Limb (tissue), 2 donors: ENCODE results near the gene EYS.

Experiments
- DNase-seq, 2 donors: peaks; one replicate each; pipeline ENCODE4 v3.0.0-alpha.2; 2016; ENCODE audit errors: extremely low spot score in 2 of 2

Gene EYS

DNA sequence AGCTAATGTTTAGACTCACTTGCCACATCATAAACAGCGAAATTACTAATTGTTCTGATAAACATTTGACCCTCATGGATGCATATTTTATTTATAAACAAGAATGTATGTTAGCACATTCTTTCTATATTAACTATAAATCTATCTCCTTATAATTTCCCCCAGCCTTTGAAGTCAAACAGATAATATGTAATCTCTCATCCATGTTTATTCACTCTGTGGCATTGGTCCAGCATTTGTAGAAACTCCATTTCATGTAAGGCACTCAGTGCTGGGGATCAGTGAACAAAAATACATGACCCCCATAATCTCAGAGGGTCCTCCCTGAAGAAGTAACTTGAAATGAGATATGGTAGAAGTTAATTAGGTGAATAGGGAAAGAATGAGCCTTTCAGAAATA lies 856.9 kb downstream of the EYS start:
- DNase-seq: no peak

DNA sequence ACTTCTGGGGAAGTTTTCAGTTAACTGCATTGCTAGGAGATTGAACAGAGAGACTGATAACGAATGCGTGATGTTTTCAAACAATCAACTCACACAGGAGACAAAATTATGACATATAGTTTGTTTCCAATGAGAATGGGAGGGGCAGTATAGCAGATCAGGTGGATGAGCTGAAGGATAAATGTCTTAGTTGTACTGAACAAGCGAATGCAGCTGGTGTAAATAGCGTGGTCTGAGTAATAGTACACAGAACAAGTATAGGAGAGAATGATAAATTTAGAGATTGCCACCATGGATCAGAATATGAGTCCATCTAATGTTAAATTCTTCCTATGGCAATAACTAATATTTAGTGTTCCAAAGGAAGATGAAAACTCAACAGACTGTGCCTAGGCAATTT lies 858.6 kb downstream of the EYS start:
- DNase-seq: no peak

DNA sequence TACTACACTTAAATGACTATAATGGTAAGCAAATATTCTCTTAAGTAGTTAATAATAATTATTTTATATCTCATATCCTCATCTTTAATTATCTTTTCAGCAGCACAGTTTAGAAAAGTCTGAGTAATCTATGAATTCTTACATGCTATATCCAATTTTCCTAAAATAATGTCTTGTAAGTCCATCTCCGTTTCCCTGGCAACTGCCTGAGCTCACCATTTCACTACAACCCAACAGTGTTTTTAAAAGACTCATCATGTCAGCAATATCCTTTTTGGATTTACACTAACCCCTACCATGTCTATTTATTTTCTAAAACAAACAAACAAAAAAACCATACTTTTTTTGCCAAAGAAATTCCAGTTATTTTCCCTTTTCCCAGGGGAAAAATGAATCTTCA lies 859.6 kb downstream of the EYS start:
- no peak for DNase-seq

DNA sequence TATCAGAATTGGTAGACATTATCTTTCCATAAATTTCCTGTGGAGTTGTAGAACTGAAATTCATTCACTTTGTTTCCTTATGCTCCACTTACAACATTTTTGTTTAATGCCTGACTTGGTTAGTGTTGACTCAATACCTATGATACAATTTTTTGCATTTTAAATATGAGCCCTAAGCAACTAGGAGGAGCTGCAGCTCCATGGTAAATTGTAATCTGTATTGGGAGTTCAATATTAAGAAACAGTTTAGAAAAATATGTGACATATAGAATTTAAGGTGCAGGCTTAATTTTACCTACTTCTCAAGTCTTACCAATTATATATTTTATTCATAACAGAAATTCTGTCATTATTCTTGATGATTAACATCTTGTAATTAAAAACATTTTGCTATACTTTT lies 868.3 kb downstream of the EYS start:
- DNase-seq: no peak

DNA sequence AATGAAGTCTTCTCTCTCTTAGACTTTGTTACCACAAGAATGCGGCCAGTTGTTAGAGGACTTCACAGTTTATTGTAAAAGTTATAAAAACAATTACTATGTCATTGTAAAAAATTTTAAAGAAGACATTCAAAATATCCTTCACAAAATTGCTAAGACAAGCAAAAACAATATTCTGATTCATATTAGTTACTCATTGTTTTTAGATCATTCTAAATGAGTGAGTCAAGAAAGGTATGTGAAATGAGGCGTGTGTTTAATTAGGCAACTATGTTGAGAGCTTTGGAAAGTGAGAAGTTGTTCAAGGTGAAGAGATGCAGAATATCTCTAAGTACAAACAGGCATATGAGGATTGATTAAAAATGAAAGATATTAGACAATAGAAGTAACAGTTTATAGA lies 875.3 kb downstream of the EYS start:
- DNase-seq: no peak

DNA sequence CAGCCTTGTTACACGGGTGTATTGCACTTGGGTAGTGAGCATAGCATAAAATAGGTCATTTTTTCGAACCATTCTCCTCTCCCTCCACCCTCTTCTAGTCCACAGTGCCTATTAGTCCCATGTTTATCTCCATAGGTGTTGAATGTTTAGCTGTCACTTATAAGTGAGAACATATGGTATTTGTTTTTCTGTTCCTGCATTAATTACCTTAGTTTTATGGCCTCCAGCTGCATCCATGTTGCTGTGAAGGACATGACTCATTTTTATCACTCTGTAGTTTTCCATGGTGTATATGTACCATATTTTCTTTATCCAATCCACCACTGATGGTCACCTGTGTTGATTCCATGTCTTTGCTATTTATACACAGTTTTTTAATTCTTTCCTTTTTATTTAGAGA lies 889.5 kb downstream of the EYS start:
- DNase-seq: no peak

DNA sequence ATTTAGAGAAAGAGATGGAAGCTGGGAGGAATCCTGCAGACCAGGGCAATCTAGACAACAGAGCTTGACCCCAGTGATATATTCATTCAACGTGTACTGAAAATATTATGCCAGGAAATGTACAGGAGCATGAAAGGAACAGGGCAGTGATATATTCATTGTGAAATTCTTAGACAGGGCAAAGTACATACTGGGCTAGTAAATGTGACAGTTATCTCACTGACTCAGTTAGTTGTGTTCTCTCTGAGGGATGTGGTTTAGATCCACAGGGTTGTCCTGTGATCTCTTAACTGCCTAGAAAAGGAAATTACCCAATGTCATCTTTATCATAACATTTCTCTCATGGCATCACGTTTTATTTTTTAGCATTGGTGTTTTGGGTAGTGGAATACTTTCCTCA lies 891.3 kb downstream of the EYS start:
- no peak for DNase-seq

DNA sequence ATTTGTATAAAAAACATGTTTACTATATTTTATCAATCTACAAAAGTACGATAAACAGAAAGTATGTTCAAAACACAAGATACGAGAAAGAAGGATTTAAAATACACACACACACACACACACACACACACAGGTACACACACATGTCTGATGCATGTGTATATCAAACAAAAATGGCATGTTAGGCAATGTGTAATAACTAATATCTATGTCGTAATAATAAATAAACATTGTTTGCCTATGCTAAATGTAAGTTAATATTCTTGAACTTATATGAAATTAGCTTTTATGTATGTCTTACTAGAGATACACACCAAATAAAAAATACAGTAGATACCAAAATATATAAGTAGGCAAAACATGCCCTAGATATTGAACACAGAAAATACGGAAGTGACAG lies 894.9 kb downstream of the EYS start:
- DNase-seq: no peak

DNA sequence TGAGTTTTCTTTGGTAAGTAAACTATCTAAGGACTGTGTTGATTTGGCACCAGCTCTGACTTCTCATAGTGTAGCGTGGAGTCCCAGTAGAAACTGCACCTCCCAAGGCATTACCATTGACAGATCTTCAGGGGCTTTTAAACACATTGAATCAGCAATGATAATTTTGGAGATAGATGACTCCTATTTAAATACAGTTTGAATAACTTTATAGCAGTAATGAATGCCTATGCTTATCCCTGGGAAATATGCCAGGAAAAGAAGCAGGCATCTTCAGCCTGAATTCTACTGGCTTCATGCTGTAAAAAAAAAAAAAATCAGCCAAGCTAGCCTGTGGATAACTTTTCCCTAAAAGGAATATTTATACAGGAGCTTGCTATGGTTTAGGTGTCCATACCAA lies 895.9 kb downstream of the EYS start:
- DNase-seq: no peak

DNA sequence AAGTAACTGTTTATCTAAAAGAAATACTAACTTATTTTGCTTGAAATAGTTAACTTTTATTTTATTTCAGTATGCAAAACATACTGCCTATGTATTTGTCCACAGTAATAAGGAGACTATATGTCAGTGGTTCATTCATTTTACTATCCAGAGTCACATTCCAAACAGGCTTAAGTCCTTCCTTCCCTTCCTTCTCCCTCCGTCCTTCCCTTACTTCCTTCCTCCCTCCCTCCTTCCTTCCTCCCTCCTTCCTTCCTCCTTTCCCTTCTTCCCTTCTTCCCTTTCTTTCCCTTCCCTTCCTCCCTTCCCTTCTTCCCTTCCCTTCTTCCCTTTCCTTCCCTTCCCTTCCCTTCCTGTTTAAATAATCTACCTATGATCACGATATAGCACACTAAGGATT lies 899.2 kb downstream of the EYS start:
- DNase-seq: no peak

DNA sequence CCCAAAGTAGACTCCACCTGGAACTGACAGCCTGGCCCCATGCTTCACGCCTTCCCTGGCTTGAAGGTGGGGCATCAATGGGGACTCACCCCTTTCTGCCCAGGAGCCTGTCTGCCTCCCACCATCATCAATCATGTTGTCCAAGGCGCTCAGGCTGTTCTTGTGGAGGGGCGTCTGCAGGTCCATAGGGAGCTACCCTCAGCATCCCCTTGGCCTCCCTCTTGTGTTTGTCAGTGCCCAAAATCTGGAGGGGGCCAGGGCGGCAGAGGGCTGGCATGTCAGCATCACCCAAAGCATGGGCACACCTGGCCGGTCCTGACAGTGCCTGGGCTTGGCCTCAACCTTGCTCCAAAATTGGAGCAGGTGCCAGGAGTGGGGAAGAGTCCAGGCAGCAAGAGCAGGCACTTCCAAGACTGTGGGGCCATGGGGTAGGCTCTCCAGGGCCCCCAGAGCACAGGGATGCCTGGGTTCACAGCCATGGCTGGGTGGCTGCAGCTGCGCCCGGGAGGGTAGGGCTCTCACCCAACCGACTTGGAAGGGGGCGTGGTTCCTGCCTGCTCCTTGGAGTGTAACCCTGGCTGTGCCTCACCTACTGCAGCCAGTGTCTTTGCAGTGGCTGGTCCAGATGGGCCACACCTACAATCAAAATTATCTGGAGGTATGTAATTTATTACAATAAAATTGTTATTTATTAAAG lies 903.4 kb downstream of the EYS start:
- no peak for DNase-seq

DNA sequence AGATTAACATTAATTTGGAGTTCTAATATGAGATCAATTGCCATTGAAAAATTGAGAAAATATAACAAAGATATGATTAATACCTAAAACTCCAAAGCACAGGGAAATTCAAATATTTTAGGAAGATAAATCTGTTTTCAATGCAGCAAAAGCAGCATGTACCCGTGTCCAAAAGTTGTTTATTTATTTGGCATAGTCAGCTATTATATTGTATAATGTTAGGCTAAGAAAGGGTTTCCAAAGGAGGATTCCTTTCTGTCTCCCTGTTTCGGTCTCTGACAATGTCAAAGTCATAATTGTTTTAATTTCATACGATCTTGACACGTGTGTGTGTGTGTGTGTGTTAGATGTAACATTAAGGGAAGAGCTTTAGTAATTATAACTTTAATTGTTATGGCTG lies 914.5 kb downstream of the EYS start:
- DNase-seq: no peak

DNA sequence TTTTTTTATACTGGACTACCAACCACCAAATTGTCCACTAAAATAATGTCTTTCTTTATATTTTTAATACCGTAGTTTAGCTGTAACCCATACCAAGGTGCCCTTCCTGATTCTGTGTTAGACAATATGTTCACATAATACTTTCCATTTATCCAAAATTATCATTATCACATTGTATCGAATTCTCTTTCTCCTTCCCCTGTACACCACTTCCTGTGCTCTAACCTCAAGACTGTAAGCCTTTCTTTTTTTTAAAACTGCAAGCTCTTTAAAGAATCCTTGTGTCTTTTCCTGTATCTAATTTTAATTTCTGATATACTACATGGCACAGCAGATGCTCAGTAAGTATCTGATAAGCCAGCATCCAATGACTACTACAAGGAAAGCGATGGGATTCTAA lies 917.5 kb downstream of the EYS start:
- no peak for DNase-seq

DNA sequence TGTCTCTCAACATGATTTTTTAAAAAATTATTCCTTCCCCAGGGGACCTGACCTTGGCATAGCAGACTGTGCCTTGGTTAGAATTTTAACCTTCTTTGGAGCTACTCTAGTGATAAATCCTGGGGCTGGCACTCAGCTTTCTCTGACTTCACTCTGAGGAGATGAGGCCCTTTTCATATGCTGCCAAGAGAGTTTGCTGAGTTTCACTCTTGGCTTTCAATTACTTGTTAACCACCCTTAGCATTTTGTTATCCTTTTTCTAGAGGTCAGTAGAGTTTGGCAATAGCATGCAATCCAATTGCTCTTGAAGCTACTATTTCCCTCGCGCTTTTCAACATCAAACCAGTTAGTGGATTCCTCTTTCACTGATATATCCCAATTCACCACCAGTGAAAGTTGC lies 920.3 kb downstream of the EYS start:
- DNase-seq: no peak

DNA sequence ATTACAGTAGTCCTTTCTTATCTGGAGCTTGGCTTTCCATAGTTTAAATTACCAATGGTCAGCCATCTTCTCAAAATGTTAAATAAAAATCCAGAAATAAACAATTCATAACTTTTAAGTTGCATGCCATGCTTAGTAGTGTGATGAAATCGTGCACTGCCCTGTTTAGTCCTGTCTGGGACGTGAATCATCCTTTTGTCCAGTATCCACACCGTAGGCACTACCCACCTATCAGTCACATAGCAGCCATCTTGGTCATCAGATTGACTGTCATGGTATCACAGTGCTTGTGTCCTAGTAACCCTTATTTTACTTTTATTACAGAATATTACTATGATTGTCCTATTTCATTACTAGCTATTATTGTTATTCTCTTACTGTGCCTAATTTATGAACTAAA lies 924.1 kb downstream of the EYS start:
- DNase-seq: no peak

DNA sequence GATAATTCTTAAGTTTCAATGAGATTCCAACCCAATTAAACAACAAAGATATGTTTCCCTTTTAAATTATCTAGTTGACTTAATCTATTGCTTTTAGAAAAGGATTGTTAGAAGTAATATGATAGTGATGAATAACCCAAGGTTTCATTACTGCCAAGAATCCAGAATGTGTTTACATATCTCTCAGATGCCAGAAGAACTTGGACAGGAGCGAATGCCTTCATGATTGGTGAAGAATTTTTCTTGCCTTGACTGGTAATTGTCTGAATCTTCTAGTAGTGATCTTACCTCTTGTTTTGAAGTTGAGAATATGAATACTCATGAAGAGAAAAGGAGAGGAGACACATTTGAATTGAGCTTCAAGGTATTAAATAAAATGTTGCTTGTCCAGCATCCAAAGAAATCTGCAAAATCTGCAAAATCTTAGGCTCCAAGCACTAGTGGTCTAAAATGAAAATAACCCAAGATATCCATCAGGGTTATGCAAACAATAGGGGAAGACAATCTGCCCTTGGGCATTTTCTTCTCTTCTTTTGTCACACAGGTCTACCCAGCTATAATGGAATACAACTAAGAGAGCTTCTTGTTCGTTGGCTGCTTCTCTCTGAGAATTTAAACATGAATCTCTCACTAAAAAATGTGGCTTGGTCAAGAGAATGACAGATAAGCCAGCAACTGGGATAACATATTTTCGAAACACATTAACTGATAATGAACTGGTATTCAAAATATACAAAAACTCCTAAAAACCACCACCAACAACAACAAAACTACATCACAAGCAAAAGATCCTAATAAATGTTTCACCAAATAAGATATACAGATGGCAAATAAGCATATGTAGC lies 928.9 kb downstream of the EYS start:
- DNase-seq: no peak

DNA sequence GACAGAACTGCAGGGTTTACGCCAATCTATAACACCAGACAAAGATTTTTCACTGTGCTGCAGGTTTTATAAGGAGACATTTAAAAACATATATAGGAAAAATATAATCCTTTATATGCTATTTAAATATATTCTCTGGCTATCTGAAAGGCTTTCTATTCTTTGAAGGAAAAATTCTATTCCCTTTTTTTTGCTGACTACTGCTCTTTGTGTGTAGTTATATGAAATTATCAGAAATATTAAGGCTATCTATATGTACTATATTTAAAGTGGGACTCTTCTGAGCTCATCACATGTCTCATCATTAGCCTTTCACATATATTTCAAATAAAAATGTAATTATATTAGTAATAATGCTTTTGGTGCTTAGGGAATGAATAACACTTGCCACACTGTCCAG lies 930.7 kb downstream of the EYS start:
- DNase-seq: no peak

DNA sequence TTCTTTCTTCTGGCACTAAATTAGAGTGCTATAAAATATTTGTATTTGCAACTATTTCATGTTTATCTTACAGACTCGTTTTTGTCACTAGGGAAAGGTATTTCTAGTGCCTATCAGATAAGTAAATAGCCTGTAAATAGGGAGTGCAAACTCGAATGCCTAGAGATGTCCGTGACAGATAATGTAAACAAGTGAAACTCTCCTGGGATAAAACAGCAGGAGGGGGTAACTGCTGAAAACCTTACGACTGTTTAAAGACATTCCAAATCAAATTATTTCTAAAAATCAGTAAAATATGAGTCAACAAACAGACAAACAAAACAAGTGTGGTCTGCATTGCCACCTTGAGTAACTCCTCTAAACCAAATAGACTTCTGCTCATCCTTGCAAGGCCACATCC lies 932.1 kb downstream of the EYS start:
- no peak for DNase-seq

DNA sequence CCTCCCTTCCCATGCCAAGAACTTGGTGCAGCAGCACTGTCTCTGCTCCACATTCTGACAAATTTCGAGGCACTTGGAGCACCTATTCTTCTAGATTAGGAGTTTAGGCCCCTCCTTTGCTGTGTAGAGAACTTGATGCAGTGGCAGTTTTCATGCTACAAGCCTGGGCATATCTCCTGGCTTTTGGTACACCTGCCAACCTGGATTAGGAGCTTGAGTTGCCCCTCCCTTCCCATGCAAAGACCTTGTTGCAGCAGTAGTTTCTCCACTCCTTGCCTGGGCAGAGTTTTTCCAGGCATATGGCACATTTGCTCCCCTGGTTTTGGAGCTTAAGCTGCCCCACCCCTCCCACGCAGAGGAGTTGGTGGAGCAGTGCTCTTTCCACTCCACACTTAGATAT lies 956.1 kb downstream of the EYS start:
- DNase-seq: no peak

DNA sequence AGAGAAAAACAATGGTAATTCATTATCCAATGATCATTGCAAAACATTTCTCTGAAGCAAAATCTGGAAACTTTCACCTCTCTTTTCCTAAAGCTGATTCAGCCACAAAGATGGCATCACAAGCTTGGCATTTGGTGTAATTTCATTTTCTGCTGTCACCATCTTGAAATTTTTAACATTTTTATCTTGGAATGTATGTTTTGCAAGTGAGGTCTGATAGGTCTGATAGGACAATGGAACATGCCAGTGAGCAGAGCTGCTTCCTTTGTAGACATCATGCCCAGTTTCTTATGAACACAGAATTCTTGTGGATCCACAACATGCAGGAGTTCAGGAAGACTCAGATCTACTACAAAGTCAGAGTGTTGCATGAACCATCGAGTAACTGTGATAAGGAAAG lies 969.6 kb downstream of the EYS start:
- no peak for DNase-seq

DNA sequence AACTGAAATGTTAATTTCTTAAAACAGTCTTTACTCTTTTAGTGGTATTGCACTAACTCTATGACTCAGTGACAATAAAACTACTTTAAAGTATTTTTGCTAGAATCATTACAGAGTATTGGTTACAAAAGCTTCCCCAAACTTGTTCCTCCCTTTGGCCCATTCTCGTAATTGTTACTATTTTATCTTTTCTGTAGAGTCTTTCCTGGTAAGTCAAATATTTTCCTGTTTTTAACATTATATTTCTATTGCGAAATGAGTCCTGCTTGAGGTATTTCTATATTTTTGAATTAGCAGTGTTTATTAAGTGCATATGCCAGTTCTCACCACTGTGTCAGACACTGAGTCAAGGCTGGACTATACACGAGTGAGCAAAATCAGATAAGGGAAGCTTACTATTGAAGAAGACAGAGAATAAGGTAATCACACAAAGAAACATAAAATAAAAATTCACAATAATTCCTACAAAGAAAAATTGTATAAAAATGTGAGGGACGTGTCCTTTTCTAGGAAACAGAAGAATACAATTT lies 970.5 kb downstream of the EYS start:
- DNase-seq: no peak

DNA sequence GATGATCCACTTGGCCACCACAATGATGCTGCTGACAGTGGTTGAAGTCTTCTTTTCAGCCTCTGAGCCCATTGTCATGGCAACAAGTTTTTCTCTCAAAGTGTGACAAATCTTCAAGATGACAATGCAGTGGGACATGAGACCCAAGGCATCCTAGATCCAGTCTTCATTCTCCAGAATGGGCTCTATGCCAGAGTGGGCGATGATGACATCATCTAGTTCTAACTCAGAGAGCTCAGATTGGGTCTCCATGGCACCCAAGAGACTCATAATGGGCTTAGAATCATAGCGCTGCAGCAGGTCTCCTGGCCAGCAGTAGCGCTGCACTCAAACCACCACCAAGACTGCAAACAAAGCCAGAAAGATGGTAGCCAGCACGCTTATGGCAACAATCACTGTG lies 973.6 kb downstream of the EYS start:
- no peak for DNase-seq

DNA sequence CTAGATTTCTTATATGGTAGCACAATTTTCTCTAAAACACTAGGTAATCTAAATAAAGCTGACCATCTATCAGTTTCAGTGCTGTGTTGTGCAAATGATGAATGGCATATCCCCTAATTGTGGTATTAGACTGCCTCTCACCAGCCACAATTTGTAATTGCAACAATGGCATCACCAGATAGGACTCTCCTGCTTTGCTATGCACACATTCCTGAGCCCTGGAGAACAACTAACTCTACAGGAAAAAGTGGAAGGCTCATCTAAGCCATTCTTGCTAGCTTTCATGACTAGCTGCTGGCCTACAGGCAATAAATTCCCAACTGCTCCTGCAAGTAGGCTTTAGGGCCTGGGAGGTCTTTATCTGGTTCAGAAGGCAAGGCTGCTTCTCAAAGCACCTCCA lies 974.1 kb downstream of the EYS start:
- no peak for DNase-seq
